Liver (tissue), 9 donors: ENCODE measurements around the gene PLPP3. TPM values are rescaled to one million over a fixed set of nuclear protein-coding genes. Genes with fewer than 3 reads are reported as not detected.

Source experiments
- DNase-seq: peaks from one replicate; pipeline ENCODE4 v3.0.0-alpha.2; 2017; ENCODE audit warnings: low spot score
- H3K27ac ChIP-seq, 2 donors: one replicate each; pipeline ENCODE4 v1.7.0; 2013; ENCODE audit warnings: inconsistent platforms in 2 of 2, low read length in 2 of 2, control low read depth in 1 of 2, low read depth in 1 of 2, mild to moderate bottlenecking in 1 of 2
- H3K27me3 ChIP-seq, 4 donors: one replicate each; pipeline versions ENCODE4 v1.6.1 to v1.7.0; 2013; ENCODE audit warnings: low read length in 3 of 4, inconsistent platforms in 1 of 4, mild to moderate bottlenecking in 1 of 4, moderate library complexity in 1 of 4; ENCODE audit not compliant: control insufficient read depth in 4 of 4, insufficient read depth in 4 of 4
- H3K36me3 ChIP-seq, 4 donors: one replicate each; pipeline versions ENCODE4 v1.6.1 to v1.7.0; 2013; ENCODE audit warnings: low read length in 3 of 4, mild to moderate bottlenecking in 3 of 4, low read depth in 1 of 4, moderate library complexity in 1 of 4; ENCODE audit not compliant: control insufficient read depth in 4 of 4, insufficient read depth in 3 of 4
- H3K4me1 ChIP-seq, 4 donors: one replicate each; pipeline versions ENCODE4 v1.6.1 to v1.7.0; 2013; ENCODE audit warnings: low read length in 3 of 4, mild to moderate bottlenecking in 3 of 4, moderate library complexity in 1 of 4; ENCODE audit not compliant: control insufficient read depth in 4 of 4, insufficient read depth in 4 of 4
- H3K4me3 ChIP-seq, 3 donors: one replicate each; pipeline versions ENCODE4 v1.6.1 to v1.7.0; 2013; ENCODE audit warnings: low read length in 3 of 3, control low read depth in 1 of 3, low read depth in 1 of 3, mild to moderate bottlenecking in 1 of 3
- H3K9ac ChIP-seq, 2 donors: one replicate each; pipeline ENCODE4 v1.7.0; 2013; ENCODE audit warnings: low read length in 2 of 2, mild to moderate bottlenecking in 2 of 2, moderate library complexity in 2 of 2, control low read depth in 1 of 2, low read depth in 1 of 2
- H3K9me3 ChIP-seq, 4 donors: one replicate each; pipeline versions ENCODE4 v1.6.1 to v1.7.0; 2013; ENCODE audit warnings: low read length in 3 of 4; ENCODE audit not compliant: control insufficient read depth in 4 of 4
- EGR1 ChIP-seq, 2 donors: IDR thresholded peaks; 2 replicates each; pipeline ENCODE4 v1.6.1; 2016 to 2018; ENCODE audit warnings: antibody characterized with exemption in 2 of 2, low read depth in 2 of 2
- FOXA1 ChIP-seq: IDR thresholded peaks from 2 replicates; pipeline ENCODE4 v1.6.1; 2016; ENCODE audit warnings: antibody characterized with exemption
- FOXA2 ChIP-seq: IDR thresholded peaks from 2 replicates; pipeline ENCODE4 v1.6.1; 2016; ENCODE audit warnings: antibody characterized with exemption
- GABPA ChIP-seq, 2 donors: IDR thresholded peaks in 1 of 2; conservative IDR thresholded peaks in 1 of 2; 2 replicates each; pipeline ENCODE4 v1.6.1; 2016; ENCODE audit warnings: antibody characterized with exemption in 2 of 2, mild to moderate bottlenecking in 1 of 2, moderate library complexity in 1 of 2
- HNF4A ChIP-seq, 2 donors: conservative IDR thresholded peaks; 2 replicates each; pipeline ENCODE4 v1.6.1; 2016; ENCODE audit warnings: antibody characterized with exemption in 2 of 2, mild to moderate bottlenecking in 2 of 2
- HNF4G ChIP-seq: IDR thresholded peaks from 2 replicates; pipeline ENCODE4 v1.6.1; 2016; ENCODE audit warnings: antibody characterized with exemption
- JUND ChIP-seq, 2 donors: IDR thresholded peaks; 2 replicates each; pipeline ENCODE4 v1.6.1; 2016; ENCODE audit warnings: antibody characterized with exemption in 2 of 2
- NR2F2 ChIP-seq: IDR thresholded peaks from 2 replicates; pipeline ENCODE4 v1.6.1; 2016; ENCODE audit warnings: antibody characterized with exemption
- RAD21 ChIP-seq, 2 donors: IDR thresholded peaks; 2 replicates each; pipeline ENCODE4 v1.6.1; 2016; ENCODE audit warnings: antibody characterized with exemption in 2 of 2, mild to moderate bottlenecking in 2 of 2
- RXRA ChIP-seq, 2 donors: IDR thresholded peaks; 2 replicates each; pipeline ENCODE4 v1.6.1; 2017 to 2018; ENCODE audit warnings: antibody characterized with exemption in 2 of 2, mild to moderate bottlenecking in 1 of 2
- SP1 ChIP-seq: IDR thresholded peaks from 2 replicates; pipeline ENCODE4 v1.6.1; 2018; ENCODE audit warnings: antibody characterized with exemption, mild to moderate bottlenecking
- TAF1 ChIP-seq: conservative IDR thresholded peaks from 2 replicates; pipeline ENCODE4 v1.6.1; 2016; ENCODE audit warnings: antibody characterized with exemption, mild to moderate bottlenecking
- YY1 ChIP-seq: IDR thresholded peaks from 2 replicates; pipeline ENCODE4 v1.6.1; 2016; ENCODE audit warnings: antibody characterized with exemption, mild to moderate bottlenecking
- WGBS: extraction: QIAGEN DNeasy Blood & Tissue Kit; methylation state at CpG from one replicate; pipeline ENCODE4 v1.1.7; 2013; 5-methylcytosine and 5-hydroxymethylcytosine counted together
- polyA plus RNA-seq, 2 donors: library from polyadenylated mRNA; stranded (reverse) in 1 of 2; unstranded in 1 of 2; fragments of 200-250 nt in 1 of 2; fragments of >200 nt in 1 of 2; fragmentation: Nextera tagmentation in 1 of 2; extraction: Ambion mirVana in 1 of 2; gene quantifications; one replicate each; pipeline versions ENCODE4 v1.2.1 to v1.2.3, GENCODE V29; 2013 to 2015
- total RNA-seq, 2 donors: library from RNA; depleted of rRNA; stranded (reverse); fragments of >200 nt; gene quantifications; one replicate each; pipeline ENCODE4 v1.2.3, GENCODE V29; 2014
- TF ChIP-seq, protein P1 (sequence below): IDR thresholded peaks from 2 replicates; pipeline ENCODE4 v1.6.1; 2016; ENCODE audit warnings: antibody characterized with exemption
- TF ChIP-seq, protein P2 (sequence below): fragments of 150-350 bp; IDR thresholded peaks from 2 replicates; pipeline ENCODE4 v1.5.1; 2017; ENCODE audit warnings: improper control_type of control experiment, low read depth, low read length; ENCODE audit not compliant: missing input control
- TF ChIP-seq, protein P3 (sequence below): IDR thresholded peaks from 2 replicates; pipeline ENCODE4 v1.6.1; 2016; ENCODE audit warnings: antibody characterized with exemption, mild to moderate bottlenecking
- TF ChIP-seq, protein P4 (sequence below): IDR thresholded peaks from 2 replicates; pipeline ENCODE4 v1.6.1; 2016; ENCODE audit warnings: antibody characterized with exemption
- TF ChIP-seq, protein P5 (sequence below): IDR thresholded peaks from 2 replicates; pipeline ENCODE4 v1.6.1; 2016; ENCODE audit warnings: antibody characterized with exemption
- donor health status: healthy.
- donor health status: healthy.
- donor health status: healthy.
- donor health status: healthy.
- donor health status: healthy.

PLPP3 gene
- total and polyA plus RNA-seq, 4 donors, result 46.1 to 91.2 (median 67.6) TPM

DNA sequence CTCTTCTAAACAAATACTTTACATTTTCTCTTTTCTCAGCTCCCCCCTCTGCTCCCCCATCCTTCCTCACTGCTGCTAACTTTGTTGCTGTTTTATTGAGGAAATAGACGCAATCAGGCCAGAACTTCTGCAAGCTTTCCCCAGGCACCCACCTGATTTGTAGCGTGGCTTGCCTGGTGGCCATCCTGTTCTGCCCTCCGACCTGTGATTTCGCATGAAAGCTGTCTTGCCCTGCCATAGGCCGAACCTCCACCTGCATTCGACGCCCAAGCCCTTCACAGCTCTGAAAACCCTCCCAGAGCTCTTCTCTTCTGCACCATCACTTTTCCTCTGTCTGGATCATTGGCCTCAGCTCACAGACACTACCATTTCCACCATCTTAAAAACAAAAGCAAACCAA is 100.6 kb downstream of the PLPP3 start:
- Histone ChIP-seq H3K9me3 (no peaks in the 10 kb centered on the region), H3K9ac (no peak overlapping the region), H3K4me1 (peaks cover 4 to 27% (median 14%) of the 10 kb centered on the region in 4 donors), H3K27me3 (no peaks in the 10 kb centered on the region), H3K36me3 (no peaks in the 10 kb centered on the region), H3K4me3 (no peak overlapping the region), H3K27ac (peak overlapping the region; percentile 67 to 81)
- TF ChIP-seq, protein P1, sequence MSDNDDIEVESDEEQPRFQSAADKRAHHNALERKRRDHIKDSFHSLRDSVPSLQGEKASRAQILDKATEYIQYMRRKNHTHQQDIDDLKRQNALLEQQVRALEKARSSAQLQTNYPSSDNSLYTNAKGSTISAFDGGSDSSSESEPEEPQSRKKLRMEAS, result no peak
- TF ChIP-seq YY1 (no peak), HNF4A (conservative IDR thresholded peaks at IDR 0.05) (no peak), HNF4G (no peak), FOXA1 (no peak)
- TF ChIP-seq, protein P2, sequence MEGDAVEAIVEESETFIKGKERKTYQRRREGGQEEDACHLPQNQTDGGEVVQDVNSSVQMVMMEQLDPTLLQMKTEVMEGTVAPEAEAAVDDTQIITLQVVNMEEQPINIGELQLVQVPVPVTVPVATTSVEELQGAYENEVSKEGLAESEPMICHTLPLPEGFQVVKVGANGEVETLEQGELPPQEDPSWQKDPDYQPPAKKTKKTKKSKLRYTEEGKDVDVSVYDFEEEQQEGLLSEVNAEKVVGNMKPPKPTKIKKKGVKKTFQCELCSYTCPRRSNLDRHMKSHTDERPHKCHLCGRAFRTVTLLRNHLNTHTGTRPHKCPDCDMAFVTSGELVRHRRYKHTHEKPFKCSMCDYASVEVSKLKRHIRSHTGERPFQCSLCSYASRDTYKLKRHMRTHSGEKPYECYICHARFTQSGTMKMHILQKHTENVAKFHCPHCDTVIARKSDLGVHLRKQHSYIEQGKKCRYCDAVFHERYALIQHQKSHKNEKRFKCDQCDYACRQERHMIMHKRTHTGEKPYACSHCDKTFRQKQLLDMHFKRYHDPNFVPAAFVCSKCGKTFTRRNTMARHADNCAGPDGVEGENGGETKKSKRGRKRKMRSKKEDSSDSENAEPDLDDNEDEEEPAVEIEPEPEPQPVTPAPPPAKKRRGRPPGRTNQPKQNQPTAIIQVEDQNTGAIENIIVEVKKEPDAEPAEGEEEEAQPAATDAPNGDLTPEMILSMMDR, result no peak
- no peak for DNase-seq
- WGBS, result 90% methylated on average over 7 of the region's 7 CpGs

DNA sequence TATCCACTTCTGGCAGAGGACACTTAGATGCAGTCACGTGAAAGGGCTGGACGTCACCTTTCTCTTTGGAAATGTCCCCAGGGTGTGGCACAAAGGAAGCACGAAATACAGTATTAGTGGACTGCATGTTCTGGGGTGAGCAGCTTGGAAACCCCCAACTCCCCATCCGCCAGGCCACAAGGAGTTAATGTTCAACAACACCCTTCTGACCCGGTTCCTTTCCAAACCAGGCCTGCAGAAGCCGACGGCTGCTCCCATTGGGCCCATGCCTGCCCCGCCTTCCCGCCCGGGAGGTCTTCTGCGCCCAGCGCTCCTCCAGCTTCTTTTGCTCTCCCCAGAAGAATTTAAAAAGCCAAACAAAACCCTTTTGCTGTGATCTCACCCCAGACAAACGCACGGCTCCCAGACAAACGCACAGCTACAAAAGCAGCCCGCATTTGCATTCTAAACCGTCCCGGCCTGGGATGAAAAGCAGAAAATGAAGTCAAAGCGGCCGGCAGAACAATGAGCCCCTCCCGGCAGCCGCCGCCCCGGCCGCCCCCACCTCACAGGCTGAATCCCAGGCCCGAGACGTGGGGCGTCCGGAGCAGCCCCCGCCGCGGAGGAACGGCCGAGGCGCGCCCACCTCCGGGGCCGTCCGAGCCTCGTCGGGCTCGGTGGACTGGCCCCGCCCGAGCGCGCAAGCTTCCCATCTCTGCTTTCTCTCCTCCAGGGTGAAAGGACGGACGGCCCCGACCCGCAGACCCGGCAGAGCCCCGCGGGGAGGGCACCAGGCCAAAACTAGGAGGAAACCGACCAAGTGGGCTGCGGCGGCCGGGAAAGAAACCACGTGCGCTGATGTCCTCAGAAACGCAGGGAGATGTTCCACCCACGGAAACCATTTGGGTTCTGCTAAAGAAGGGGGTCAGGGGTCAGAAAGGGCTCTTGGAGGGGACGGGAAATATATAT is 101.9 kb downstream of the PLPP3 start:
- Histone ChIP-seq H3K36me3 (no peaks in the 10 kb centered on the region), H3K9me3 (no peaks in the 10 kb centered on the region), H3K4me1 (peaks cover 4 to 37% (median 17%) of the 10 kb centered on the region in 4 donors), H3K27ac (peak overlapping the region; percentile 98 to 99), H3K4me3 (peak overlapping the region; percentile 49 to 80 (median 58)), H3K9ac (peak overlapping the region; percentile 71 to 91), H3K27me3 (no peaks in the 10 kb centered on the region)
- DNase-seq, result peak; percentile 67
- 2% methylated on average over 62 of the region's 62 CpGs for WGBS
- TF ChIP-seq RAD21 (IDR thresholded peaks at IDR 0.05) (peak; percentile 30 to 66), RXRA (IDR thresholded peaks at IDR 0.05) (peak; percentile 55 to 74), SP1 (peak; percentile 77), JUND (IDR thresholded peaks at IDR 0.05) (no peak), GABPA (IDR thresholded peaks at IDR 0.05 in 1 of 2, conservative IDR thresholded peaks at IDR 0.05 in 1 of 2) (no peak), HNF4A (conservative IDR thresholded peaks at IDR 0.05) (peak; percentile 34 to 62), NR2F2 (peak; percentile 60), HNF4G (no peak), YY1 (peak; percentile 46), FOXA1 (peak; percentile 8), FOXA2 (no peak), EGR1 (IDR thresholded peaks at IDR 0.05; ENCODE audit: low read depth in 2 of 2) (no peak), TAF1 (peak; percentile 59)
- TF ChIP-seq, protein P2, result no peak
- TF ChIP-seq, protein P3, sequence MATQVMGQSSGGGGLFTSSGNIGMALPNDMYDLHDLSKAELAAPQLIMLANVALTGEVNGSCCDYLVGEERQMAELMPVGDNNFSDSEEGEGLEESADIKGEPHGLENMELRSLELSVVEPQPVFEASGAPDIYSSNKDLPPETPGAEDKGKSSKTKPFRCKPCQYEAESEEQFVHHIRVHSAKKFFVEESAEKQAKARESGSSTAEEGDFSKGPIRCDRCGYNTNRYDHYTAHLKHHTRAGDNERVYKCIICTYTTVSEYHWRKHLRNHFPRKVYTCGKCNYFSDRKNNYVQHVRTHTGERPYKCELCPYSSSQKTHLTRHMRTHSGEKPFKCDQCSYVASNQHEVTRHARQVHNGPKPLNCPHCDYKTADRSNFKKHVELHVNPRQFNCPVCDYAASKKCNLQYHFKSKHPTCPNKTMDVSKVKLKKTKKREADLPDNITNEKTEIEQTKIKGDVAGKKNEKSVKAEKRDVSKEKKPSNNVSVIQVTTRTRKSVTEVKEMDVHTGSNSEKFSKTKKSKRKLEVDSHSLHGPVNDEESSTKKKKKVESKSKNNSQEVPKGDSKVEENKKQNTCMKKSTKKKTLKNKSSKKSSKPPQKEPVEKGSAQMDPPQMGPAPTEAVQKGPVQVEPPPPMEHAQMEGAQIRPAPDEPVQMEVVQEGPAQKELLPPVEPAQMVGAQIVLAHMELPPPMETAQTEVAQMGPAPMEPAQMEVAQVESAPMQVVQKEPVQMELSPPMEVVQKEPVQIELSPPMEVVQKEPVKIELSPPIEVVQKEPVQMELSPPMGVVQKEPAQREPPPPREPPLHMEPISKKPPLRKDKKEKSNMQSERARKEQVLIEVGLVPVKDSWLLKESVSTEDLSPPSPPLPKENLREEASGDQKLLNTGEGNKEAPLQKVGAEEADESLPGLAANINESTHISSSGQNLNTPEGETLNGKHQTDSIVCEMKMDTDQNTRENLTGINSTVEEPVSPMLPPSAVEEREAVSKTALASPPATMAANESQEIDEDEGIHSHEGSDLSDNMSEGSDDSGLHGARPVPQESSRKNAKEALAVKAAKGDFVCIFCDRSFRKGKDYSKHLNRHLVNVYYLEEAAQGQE, result peak; percentile 70
- TF ChIP-seq, protein P4, sequence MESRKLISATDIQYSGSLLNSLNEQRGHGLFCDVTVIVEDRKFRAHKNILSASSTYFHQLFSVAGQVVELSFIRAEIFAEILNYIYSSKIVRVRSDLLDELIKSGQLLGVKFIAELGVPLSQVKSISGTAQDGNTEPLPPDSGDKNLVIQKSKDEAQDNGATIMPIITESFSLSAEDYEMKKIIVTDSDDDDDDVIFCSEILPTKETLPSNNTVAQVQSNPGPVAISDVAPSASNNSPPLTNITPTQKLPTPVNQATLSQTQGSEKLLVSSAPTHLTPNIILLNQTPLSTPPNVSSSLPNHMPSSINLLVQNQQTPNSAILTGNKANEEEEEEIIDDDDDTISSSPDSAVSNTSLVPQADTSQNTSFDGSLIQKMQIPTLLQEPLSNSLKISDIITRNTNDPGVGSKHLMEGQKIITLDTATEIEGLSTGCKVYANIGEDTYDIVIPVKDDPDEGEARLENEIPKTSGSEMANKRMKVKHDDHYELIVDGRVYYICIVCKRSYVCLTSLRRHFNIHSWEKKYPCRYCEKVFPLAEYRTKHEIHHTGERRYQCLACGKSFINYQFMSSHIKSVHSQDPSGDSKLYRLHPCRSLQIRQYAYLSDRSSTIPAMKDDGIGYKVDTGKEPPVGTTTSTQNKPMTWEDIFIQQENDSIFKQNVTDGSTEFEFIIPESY, result no peak
- TF ChIP-seq, protein P5, sequence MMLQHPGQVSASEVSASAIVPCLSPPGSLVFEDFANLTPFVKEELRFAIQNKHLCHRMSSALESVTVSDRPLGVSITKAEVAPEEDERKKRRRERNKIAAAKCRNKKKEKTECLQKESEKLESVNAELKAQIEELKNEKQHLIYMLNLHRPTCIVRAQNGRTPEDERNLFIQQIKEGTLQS, result no peak
- TF ChIP-seq, protein P1, result peak; percentile 44
